Lung (tissue), 12 donors: ENCODE results near the gene UBXN6. TPM values are rescaled to one million over a fixed set of nuclear protein-coding genes. Genes with fewer than 3 reads are reported as not detected.

Experiments
- ATAC-seq: fragments of 200-7000 bp; cut with Tn5 transposase; one replicate; pipeline ENCODE4 v1.9.1; 2020; ENCODE audit warnings: moderate number of reproducible peaks; ENCODE audit not compliant: insufficient read depth, low FRiP score
- DNase-seq, 3 donors: peaks; one replicate each; pipeline ENCODE4 v3.0.0-alpha.2; 2013 to 2017
- H3K27ac ChIP-seq, 2 donors: one replicate each; pipeline ENCODE4 v1.5.1; 2013; ENCODE audit warnings: mild to moderate bottlenecking in 2 of 2, moderate library complexity in 2 of 2, control low read depth in 1 of 2, inconsistent platforms in 1 of 2, low read depth in 1 of 2, low read length in 1 of 2
- H3K27me3 ChIP-seq, 3 donors: one replicate each; pipeline ENCODE4 v1.5.1; 2013; ENCODE audit warnings: low read length in 2 of 3; ENCODE audit not compliant: control insufficient read depth in 3 of 3, insufficient read depth in 3 of 3
- H3K36me3 ChIP-seq, 4 donors: one replicate each; pipeline ENCODE4 v1.5.1; 2013; ENCODE audit warnings: low read length in 4 of 4, mild to moderate bottlenecking in 1 of 4, moderate library complexity in 1 of 4; ENCODE audit not compliant: control insufficient read depth in 4 of 4, insufficient read depth in 4 of 4
- H3K4me1 ChIP-seq, 5 donors: one replicate each; pipeline ENCODE4 v1.5.1; 2013; ENCODE audit warnings: low read length in 5 of 5, mild to moderate bottlenecking in 2 of 5, moderate library complexity in 1 of 5; ENCODE audit not compliant: control insufficient read depth in 5 of 5, insufficient read depth in 5 of 5
- H3K4me3 ChIP-seq: one replicate; pipeline ENCODE4 v1.5.1; 2013; ENCODE audit warnings: mild to moderate bottlenecking, control low read depth, moderate library complexity
- H3K9ac ChIP-seq, 2 donors: one replicate each; pipeline ENCODE4 v1.5.1; 2013; ENCODE audit warnings: low read length in 2 of 2, control low read depth in 1 of 2; ENCODE audit not compliant: insufficient read depth in 1 of 2
- H3K9me3 ChIP-seq, 4 donors: one replicate each; pipeline ENCODE4 v1.5.1; 2013; ENCODE audit warnings: low read length in 3 of 4, mild to moderate bottlenecking in 1 of 4, moderate library complexity in 1 of 4; ENCODE audit not compliant: control insufficient read depth in 4 of 4, insufficient read depth in 3 of 4
- CTCF ChIP-seq: IDR thresholded peaks from 2 replicates; pipeline ENCODE4 v1.5.1; 2012; ENCODE audit warnings: mild to moderate bottlenecking; ENCODE audit errors: control extremely low read depth, extremely low read depth
- WGBS, 2 donors: extraction: QIAGEN DNeasy Blood & Tissue Kit; methylation state at CpG; one replicate each; pipeline ENCODE4 v1.1.7; 2013; 5-methylcytosine and 5-hydroxymethylcytosine counted together
- polyA plus RNA-seq, 2 donors: library from polyadenylated mRNA; stranded (reverse); fragments of 200-250 nt; gene quantifications; one replicate each; pipeline ENCODE4 v1.2.1, GENCODE V29; 2013
- total RNA-seq, 2 donors: library from RNA; depleted of rRNA in 1 of 2; stranded (reverse); fragments of >200 nt in 1 of 2; gene quantifications; one replicate each; pipeline ENCODE4 v1.2.1, GENCODE V29; 2014 to 2021
- donor health status: control.
- donor health status: control.
- donor health status: Bipolar disorder and iron deficiency.
- donor health status: healthy.
- donor health status: DM: yes; HTN: yes; CAD: no.

Gene UBXN6
- total and polyA plus RNA-seq, 4 donors: 74.4 to 128 (median 98.5) TPM

DNA sequence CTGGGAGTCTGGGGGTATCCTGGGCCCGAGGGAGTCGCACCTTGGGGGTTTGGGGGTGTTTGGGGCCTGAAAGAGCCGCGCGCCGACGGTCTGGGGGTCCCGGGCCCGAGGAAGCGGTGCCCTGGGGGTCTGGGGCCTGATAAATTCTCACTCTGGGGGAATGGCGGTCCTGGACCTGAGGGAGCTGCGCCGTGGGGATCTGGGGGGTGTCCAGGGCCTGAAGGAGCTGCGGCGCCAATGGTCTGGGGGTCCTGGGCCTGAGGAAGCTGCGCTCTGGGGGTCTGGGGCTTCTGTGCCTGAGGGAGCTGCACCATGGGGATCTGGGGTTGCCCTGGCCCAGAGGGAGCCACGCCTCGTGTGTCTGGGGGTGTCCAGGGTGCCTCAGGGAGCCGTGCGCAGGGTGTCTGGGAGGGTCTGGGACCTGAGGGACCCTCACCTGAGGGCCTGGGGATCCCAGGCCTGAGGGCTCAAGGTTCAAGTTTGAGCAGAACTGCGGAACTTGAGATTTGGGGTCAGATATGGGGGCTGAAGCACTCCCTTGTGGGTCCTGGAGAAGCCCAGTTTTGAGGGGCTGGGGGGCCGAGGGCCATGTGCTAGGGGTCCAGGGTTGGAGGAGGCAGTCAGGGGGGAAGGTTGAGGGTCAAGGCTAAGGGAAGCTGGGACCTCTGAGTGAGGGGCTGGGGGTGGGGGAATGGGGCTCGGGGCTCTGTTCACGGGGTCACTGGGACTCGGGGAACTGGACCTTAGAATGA, 15.6 kb upstream of the UBXN6 start:
- Histone ChIP-seq H3K9ac (peak overlapping the region in 1 of 2 donors; percentile 25), H3K27me3 (no peaks in the 10 kb centered on the region), H3K4me3 (peak overlapping the region; percentile 84), H3K4me1 (peaks cover 0 to 17% (median 8%) of the 10 kb centered on the region in 5 donors), H3K9me3 (no peaks in the 10 kb centered on the region), H3K36me3 (peaks cover 0 to 10% (median 6%) of the 10 kb centered on the region in 4 donors), H3K27ac (no peak overlapping the region)
- WGBS, 2 donors: 22 to 31% methylated on average over 25 of the region's 25 CpGs
- no peak for DNase-seq
- no peak for TF ChIP-seq CTCF
- ATAC-seq: no peak

DNA sequence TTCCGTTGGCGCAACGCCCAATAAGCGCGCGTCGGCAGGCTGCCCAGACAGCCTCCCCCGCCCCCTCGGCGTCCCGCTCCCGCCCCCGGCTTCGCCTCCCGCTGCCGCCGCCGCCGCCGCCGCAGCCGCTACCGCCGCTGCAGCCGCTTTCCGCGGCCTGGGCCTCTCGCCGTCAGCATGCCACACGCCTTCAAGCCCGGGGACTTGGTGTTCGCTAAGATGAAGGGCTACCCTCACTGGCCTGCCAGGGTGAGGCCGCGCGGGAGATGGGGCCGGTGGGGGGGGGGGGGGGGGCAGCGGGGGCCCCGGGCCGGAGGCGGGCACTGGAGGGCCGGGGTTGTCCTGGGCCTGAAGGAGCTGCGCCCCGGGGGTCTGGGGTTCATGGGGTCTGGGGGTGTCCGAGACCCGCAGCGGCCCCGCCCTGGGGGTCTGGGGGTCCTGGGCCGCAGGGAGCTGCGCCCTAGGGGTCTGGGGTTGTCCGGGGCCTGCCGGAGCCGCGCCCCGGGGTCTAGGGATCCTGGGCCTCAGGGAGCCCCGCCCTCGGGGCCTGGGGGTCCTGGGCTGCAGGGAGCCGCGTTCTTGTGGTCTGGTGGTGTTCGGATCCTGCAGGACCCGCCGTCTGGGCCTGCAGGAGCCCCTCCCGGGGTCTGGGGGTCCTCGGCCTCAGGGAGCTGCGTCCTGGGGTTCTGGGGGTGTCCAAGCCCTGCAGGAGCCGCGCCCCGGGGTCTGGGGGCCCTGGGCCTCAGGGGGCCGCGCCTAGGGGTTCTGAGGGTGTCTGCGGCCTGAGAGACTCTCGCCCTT, 14.8 kb upstream of the UBXN6 start, which contains the start of gene HDGFL2:
Gene HDGFL2, plus strand, starts transcription at position 124 of the 801 bp plus-strand sequence. Its CDS starts 54 bp downstream, at position 178.
- no peak for ATAC-seq
- 1% methylated on average over 45 to 71 of the region's 71 CpGs for WGBS, 2 donors

GRCh38 chr19:4471403-4472173, 14.0 kb upstream of the UBXN6 start:
- Histone ChIP-seq H3K9me3 (no peaks in the 10 kb centered on the region), H3K4me3 (peak overlapping the region; percentile 21), H3K36me3 (peaks cover 0 to 6% (median 4%) of the 10 kb centered on the region in 4 donors), H3K27me3 (no peaks in the 10 kb centered on the region), H3K9ac (peak overlapping the region; percentile 32 to 91), H3K4me1 (peaks cover 0 to 17% (median 8%) of the 10 kb centered on the region in 5 donors), H3K27ac (peak overlapping the region; percentile 74 to 91)
- ATAC-seq (peak; percentile 94), DNase-seq (peak; percentile 99 to 100 (median 100))
- WGBS, 2 donors: 0 to 1% methylated on average over 33 of the region's 33 CpGs
- TF ChIP-seq CTCF: no peak

More for the DNA sequence above, 14.8 kb upstream of the UBXN6 start, which contains the start of gene HDGFL2:
- Histone ChIP-seq H3K27ac (peak within 1 kb of the TSS; percentile 74 to 91), H3K9me3 (no peaks in the 10 kb centered on the region), H3K9ac (peak within 1 kb of the TSS; percentile 32 to 91), H3K4me3 (peak within 1 kb of the TSS; percentile 84), H3K36me3 (peaks cover 0 to 10% (median 6%) of the 10 kb centered on the region in 4 donors), H3K4me1 (peaks cover 0 to 17% (median 8%) of the 10 kb centered on the region in 5 donors), H3K27me3 (no peaks in the 10 kb centered on the region)
- TF ChIP-seq CTCF: no peak
- no peak for DNase-seq
